ENCODE results near the gene CST4.

DNA sequence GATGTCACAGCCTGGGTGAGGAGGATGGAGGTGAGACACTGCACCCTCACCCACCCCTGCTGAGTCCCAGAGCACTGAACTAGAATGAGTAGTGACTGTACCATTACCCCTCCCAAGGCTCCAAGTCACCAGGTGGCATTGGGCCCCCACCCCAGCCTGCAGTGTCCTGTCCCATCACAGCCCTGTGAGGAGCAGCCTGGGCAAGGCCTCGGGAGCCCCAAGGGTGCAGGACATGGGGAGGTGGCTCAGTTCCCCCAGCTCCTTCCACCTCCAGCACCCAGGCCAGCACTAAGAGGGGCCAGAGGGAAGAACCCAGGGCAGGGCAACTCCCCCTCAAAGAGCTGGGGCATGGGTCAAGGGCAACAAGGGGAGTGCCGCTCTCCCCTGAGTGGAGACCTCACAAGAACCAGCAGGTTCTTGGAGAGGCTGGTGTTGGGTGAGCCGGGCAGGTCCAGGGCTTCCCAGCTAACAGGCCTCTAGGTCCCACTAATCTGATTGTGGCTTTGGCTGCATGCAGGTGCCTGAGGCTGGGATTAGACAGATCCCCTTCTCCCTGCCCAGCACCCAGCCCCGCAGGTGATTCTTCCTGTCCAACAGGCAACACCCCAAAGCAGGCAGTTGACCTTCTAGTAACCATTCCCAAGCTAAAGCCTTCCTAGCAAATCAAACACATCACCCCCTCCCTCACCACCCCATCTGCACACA lies 2.6 kb downstream of the CST4 start:
- TF ChIP-seq POLR2A (IDR thresholded peaks at IDR 0.05; ENCODE audit: low read length) = no peak
- TF ChIP-seq GATA1 (IDR thresholded peaks at IDR 0.05; ENCODE audit: low read depth, low read length) = no peak
